ENCODE measurements around the gene CWC15. TPM values are rescaled to one million over a fixed set of nuclear protein-coding genes. Genes with fewer than 3 reads are reported as not detected.
"Not testable (repeated sequence)": the region's sequence is repeated elsewhere in the genome, so short reads cannot be mapped to it uniquely, and the experiment has no call there.

The CWC15 gene
- total RNA-seq (72.0 and 75.6 TPM in 2 replicates), polyA plus RNA-seq (11.1 and 16.9 TPM in 2 replicates), polyA minus RNA-seq (12.8 and 15.4 TPM in 2 replicates), Bru-seq, nascent RNA (percentile 90 among the genes with signal in this experiment), BruChase-seq, experiment 1, labeled RNA remaining after a 6-hour chase (percentile 84 among the genes with signal in this experiment), BruChase-seq, experiment 2, labeled RNA remaining after a 2-hour chase (percentile 76 among the genes with signal in this experiment)
- polyA plus RNA-seq (2011; cell fraction: cytosol; rRNA removed), result 28.4 and 29.6 TPM in 2 replicates
- polyA plus RNA-seq (2011; cell fraction: nucleus; rRNA removed), result 46.2 and 77.7 TPM in 2 replicates
- 62.2 and 75.5 TPM in 2 replicates for polyA plus RNA-seq (2012)
- 17.6 TPM for polyA minus RNA-seq (2011; cell fraction: cytosol; rRNA and poly(A)+ RNA removed)
- 30.0 and 37.7 TPM in 2 replicates for polyA minus RNA-seq (2011; cell fraction: nucleus; rRNA and poly(A)+ RNA removed)
- long read RNA-seq, transcript CWC15-201 (7 exons, 1,576 nt), result major isoform, 152 of 176 reads
- long read RNA-seq, partial matches to known transcripts, result 7 of 176 reads
- long read RNA-seq, other reads (novel, unspliced or antisense), result 14 of 176 reads

DNA sequence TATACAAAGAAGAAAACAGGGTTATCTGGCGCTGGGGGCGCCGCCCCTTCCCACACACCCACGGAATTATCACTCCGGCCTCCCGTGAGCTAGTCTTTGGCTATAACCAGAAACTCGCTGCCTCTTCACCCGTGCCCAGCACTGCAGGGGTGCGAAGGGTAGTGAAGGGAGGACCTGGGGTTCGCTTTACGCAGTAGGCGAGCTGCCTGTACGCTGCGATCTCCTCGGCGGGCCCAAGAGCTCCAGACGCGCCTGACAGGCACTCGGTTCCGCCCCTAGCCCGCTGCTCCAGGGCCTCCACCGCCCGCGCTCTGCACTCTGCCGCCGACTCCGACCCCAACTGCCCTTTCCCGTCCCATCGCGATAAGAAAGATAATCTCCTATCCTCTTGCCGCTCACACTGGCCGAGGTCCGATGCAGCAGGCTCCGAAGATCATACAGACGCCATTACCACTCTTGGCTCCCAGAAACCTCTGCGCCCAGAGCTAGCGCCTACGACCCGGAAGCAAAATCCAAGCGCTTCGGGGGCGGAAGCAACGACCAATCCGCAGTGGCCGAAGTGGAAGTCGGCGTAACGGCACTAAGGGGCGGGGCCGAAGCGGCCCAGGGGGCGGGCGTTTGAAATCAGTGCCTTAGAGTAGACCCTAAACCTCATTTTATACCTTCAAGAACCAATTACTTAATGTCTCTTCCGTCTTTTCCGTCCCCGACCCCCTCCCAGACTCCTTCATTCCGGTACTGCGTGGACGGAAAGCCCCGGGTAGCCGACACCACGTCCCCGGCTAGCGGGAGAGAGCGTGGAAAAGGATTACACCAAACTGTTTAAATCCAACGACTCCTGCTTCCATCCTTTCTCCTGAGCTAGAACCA is at the start of gene CWC15, which contains the start of gene KDM4D:
TSS of gene CWC15 (minus strand) at position 458 of the 870 bp plus-strand sequence. CDS start 1,371 bp downstream, outside the sequence.
TSS of gene KDM4D (plus strand) at position 611 of the 870 bp plus-strand sequence. CDS start 23,664 bp downstream, outside the sequence.
- peaks cover 20% of the 10 kb centered on the region for H3K79me2 ChIP-seq (ENCODE audit: control insufficient read depth, insufficient read depth, low read length)
- BruUV-seq (replicated peaks), result TSS peak; percentile 38
- no peaks in the 10 kb centered on the region for H3K27me3 ChIP-seq (ENCODE audit: control insufficient read depth in 2 of 2, insufficient read depth in 2 of 2, low read length in 2 of 2)
- FAIRE-seq (peak; percentile 93), DNase-seq (ENCODE audit: low read depth, low spot score) (peak; percentile 95)
- dilution Hi-C loops (cut with MboI; ENCODE audit: extremely low pct_ligation_motif_present, low sequenced_read_pairs) (no loop called here), intact Hi-C loops (cut with micrococcal nuclease) (loop anchor here (1.0 to 5.0 kb wide), 10 partner anchors 39 to 1454 kb away; partner anchors contain the start of genes AMOTL1 and CEP57)
- ChIA-PET POLR2A (interaction anchor here (0.6 to 1.2 kb wide), 5 partner anchors 12 to 176 kb away, joined by 3 to 7 read pairs (median 3); partner anchors contain the start of gene SRSF8), CTCF (interaction anchor here (0.6 to 1.6 kb wide), 8 partner anchors 12 to 1453 kb away, joined by 3 to 7 read pairs (median 4); partner anchors contain the start of gene SRSF8)
- H3K4me2 ChIP-seq (ENCODE audit: insufficient read depth, low read length), result peak within 1 kb of the TSS; percentile 82
- H3K4me3 ChIP-seq (replicated peaks in 1 of 3; ENCODE audit: insufficient read depth in 1 of 3, low read depth in 1 of 3, low read length in 3 of 3), result peak within 1 kb of the TSS; percentile 77 to 94 (median 92)
- peaks cover 9% of the 10 kb centered on the region for H3K4me1 ChIP-seq (ENCODE audit: control insufficient read depth, extremely low read depth, insufficient read depth, low read length)
- H3K9ac ChIP-seq (replicated peaks; ENCODE audit: extremely low read depth, insufficient read depth, low read length), result peak within 1 kb of the TSS; percentile 94
- peak within 1 kb of the TSS; percentile 76 for H3K27ac ChIP-seq (ENCODE audit: insufficient read depth, low read depth, low read length)
- TF ChIP-seq, protein P1, sequence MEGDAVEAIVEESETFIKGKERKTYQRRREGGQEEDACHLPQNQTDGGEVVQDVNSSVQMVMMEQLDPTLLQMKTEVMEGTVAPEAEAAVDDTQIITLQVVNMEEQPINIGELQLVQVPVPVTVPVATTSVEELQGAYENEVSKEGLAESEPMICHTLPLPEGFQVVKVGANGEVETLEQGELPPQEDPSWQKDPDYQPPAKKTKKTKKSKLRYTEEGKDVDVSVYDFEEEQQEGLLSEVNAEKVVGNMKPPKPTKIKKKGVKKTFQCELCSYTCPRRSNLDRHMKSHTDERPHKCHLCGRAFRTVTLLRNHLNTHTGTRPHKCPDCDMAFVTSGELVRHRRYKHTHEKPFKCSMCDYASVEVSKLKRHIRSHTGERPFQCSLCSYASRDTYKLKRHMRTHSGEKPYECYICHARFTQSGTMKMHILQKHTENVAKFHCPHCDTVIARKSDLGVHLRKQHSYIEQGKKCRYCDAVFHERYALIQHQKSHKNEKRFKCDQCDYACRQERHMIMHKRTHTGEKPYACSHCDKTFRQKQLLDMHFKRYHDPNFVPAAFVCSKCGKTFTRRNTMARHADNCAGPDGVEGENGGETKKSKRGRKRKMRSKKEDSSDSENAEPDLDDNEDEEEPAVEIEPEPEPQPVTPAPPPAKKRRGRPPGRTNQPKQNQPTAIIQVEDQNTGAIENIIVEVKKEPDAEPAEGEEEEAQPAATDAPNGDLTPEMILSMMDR (IDR thresholded peaks at IDR 0.05; ENCODE audit: extremely low read depth in 1 of 2, insufficient read depth in 1 of 2, low read depth in 1 of 2, low read length in 2 of 2), result no peak
- TF ChIP-seq, protein P2, sequence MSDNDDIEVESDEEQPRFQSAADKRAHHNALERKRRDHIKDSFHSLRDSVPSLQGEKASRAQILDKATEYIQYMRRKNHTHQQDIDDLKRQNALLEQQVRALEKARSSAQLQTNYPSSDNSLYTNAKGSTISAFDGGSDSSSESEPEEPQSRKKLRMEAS (IDR thresholded peaks at IDR 0.05; ENCODE audit: insufficient read depth, insufficient read length), result no peak
- no peak for TF ChIP-seq EZH2 (IDR thresholded peaks at IDR 0.05; ENCODE audit: borderline replicate concordance, low read depth, low read length, severe bottlenecking)
- peak; percentile 91 for TF ChIP-seq POLR2A (IDR thresholded peaks at IDR 0.05; ENCODE audit: low read depth, low read length)
- TF ChIP-seq POLR2AphosphoS5 (IDR thresholded peaks at IDR 0.05; ENCODE audit: insufficient read depth, low read depth, low read length), result peak; percentile 91
- TF ChIP-seq JUN (IDR thresholded peaks at IDR 0.05; ENCODE audit: borderline replicate concordance, insufficient read depth, insufficient read length, low read depth), result no peak
- H3K36me3 ChIP-seq (ENCODE audit: control insufficient read depth in 2 of 2, extremely low read depth in 1 of 2, insufficient read depth in 2 of 2, low read length in 2 of 2), result peaks cover 6 to 16% of the 10 kb centered on the region in 2 experiments
- no peaks in the 10 kb centered on the region for H3K9me1 ChIP-seq (replicated peaks; ENCODE audit: control insufficient read depth, extremely low read depth, insufficient read depth, low read length)
- H2AFZ ChIP-seq (ENCODE audit: low read depth, low read length), result peak within 1 kb of the TSS; percentile 95
- H3K9me3 ChIP-seq (replicated peaks; ENCODE audit: control insufficient read depth, insufficient read depth, low read length), result no peaks in the 10 kb centered on the region
- H4K20me1 ChIP-seq (replicated peaks; ENCODE audit: control insufficient read depth, extremely low read depth, insufficient read depth, low read length), result no peaks in the 10 kb centered on the region

DNA sequence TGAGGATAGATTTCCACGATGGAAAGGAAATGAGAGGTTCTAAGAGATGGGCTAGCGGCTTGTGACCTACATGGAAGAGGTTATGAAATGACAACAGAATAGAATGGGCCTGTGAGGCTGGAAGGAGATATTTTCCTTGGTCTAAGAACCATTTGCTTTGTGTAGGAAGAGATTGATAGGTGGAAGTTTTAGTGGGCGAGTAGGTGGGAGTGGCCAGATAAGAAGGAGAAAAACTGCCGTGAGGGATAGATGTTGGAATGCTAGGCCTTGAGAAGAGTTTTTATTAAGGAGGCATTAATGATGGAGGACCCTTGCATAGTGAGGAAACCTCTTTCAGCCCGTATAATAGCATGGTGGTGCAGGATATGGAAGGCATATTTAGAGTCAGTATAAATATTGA is 48.1 kb upstream of the CWC15 start:
- H3K27me3 ChIP-seq (ENCODE audit: control insufficient read depth in 2 of 2, insufficient read depth in 2 of 2, low read length in 2 of 2); H3K79me2 ChIP-seq (ENCODE audit: control insufficient read depth, insufficient read depth, low read length); dilution Hi-C loops (cut with MboI; ENCODE audit: extremely low pct_ligation_motif_present, low sequenced_read_pairs); DNase-seq (ENCODE audit: low read depth, low spot score); H3K9me3 ChIP-seq (replicated peaks; ENCODE audit: control insufficient read depth, insufficient read depth, low read length); H3K36me3 ChIP-seq (ENCODE audit: control insufficient read depth in 2 of 2, extremely low read depth in 1 of 2, insufficient read depth in 2 of 2, low read length in 2 of 2); intact Hi-C loops (cut with micrococcal nuclease); H3K9me1 ChIP-seq (replicated peaks; ENCODE audit: control insufficient read depth, extremely low read depth, insufficient read depth, low read length); H3K27ac ChIP-seq (ENCODE audit: insufficient read depth, low read depth, low read length); H2AFZ ChIP-seq (ENCODE audit: low read depth, low read length); FAIRE-seq; CTCF ChIA-PET; H3K4me2 ChIP-seq (ENCODE audit: insufficient read depth, low read length); POLR2A ChIA-PET; H3K4me1 ChIP-seq (ENCODE audit: control insufficient read depth, extremely low read depth, insufficient read depth, low read length); H4K20me1 ChIP-seq (replicated peaks; ENCODE audit: control insufficient read depth, extremely low read depth, insufficient read depth, low read length); BruUV-seq (replicated peaks); H3K4me3 ChIP-seq (replicated peaks in 1 of 3; ENCODE audit: insufficient read depth in 1 of 3, low read depth in 1 of 3, low read length in 3 of 3); H3K9ac ChIP-seq (replicated peaks; ENCODE audit: extremely low read depth, insufficient read depth, low read length): not testable (repeated sequence)

Measured in endothelial cell of umbilical vein (primary cell).